Measurements from ENCODE around the gene KCNC3. TPM values are rescaled to one million over a fixed set of nuclear protein-coding genes. Genes with fewer than 3 reads are reported as not detected.

Gene KCNC3
- polyA plus RNA-seq, 1 experiment = not detected

DNA sequence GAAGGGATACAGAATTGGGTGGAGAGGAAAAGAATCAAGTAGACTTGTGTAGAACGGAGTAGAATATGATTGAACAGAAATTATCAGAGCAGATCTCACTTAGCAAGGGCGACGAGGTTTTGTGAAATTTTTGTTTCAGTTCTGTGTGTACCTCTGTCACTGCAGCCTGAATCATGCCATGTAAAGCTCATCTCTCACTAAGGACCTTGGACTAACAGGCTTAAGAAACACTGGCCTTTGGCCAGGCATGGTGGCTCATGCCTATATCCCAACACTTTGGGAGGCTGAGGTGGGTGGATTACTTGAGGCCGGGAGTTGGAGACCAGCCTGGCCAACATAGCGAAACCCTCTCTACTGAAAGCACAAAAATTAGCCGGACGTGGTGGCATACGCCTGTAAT is 63.1 kb downstream of the KCNC3 start:
- ChIA-PET POLR2A (no interaction called here), CTCF (no interaction called here)
- no peak for TF ChIP-seq CTCF (IDR thresholded peaks at IDR 0.05; ENCODE audit: low read depth, low read length)
- Histone ChIP-seq H3K4me3 (ENCODE audit: low read depth, low read length) (no peak overlapping the region), H3K27me3 (ENCODE audit: control insufficient read depth, insufficient read depth, low read length) (no peaks in the 10 kb centered on the region), H3K27ac (ENCODE audit: low read depth, low read length) (no peak overlapping the region), H3K9me3 (ENCODE audit: control insufficient read depth, insufficient read depth, low read length) (peaks cover 15% of the 10 kb centered on the region)
- DNase-seq (ENCODE audit: low read depth, low spot score) = no peak

DNA sequence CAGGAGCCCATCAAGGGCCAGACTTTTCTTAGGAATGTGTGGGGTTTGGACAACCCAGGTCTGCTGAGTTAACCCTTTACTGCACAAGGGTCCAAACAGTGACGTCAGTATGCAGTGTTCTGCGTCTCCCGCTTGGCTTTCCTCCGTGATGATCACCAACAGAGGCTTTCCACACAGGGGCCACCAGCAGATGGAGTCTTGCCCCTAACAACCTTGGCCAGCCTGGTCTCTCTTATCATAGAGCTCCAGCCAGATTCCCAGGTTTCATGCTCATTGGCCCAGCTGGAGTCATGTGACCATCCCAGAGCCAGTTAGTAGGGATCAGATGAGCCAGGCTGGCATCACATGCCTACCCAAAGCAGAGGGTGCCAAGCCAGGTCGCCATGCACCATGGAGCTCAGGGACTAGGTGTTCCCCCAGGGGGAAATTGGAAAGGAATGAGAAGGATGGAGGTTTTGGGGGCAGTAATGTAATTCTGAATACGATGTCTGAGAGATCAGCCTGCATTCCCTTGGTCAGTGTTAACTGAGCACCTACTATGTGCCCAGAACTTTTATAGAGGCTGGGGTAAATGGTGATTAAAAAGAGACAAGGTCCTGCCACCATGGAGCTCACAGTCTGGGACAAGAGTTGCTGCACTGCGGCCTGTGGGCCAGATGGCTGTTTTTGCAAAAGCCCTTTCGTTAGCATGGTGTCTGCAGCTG is 64.5 kb downstream of the KCNC3 start:
- no peak for TF ChIP-seq CTCF (IDR thresholded peaks at IDR 0.05; ENCODE audit: low read depth, low read length)
- CTCF ChIA-PET = interaction anchor here (0.6 kb wide), 1 partner anchor 519 kb away, joined by 3 read pairs; no protein-coding TSS in a partner anchor

DNA sequence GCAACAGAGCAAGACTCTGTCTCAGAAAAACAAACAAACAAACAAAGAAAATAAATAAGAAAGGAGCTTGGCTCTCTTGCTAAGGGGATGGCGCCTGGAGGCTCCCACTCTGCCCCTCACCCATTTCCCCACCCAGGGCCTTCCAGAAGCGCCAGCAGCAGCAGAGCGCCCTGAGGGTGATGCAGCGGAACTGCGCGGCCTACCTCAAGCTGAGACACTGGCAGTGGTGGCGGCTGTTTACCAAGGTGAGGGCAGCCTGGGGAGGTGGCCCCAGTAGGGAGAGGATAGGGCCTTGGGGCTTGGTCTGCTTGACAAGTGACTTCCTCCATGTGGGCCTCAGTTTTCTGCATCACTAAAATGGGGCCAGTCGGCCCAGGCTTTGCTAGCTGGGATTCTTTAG is 66.0 kb downstream of the KCNC3 start:
- no peak overlapping the region for H3K27ac ChIP-seq (ENCODE audit: low read depth, low read length)
- H3K27me3 ChIP-seq (ENCODE audit: control insufficient read depth, insufficient read depth, low read length) = no peaks in the 10 kb centered on the region
- no peak for DNase-seq (ENCODE audit: low read depth, low spot score)
- TF ChIP-seq CTCF (IDR thresholded peaks at IDR 0.05; ENCODE audit: low read depth, low read length) = no peak
- CTCF ChIA-PET = no interaction called here
- peaks cover 23% of the 10 kb centered on the region for H3K9me3 ChIP-seq (ENCODE audit: control insufficient read depth, insufficient read depth, low read length)
- no peak overlapping the region for H3K4me3 ChIP-seq (ENCODE audit: low read depth, low read length)
- POLR2A ChIA-PET = no interaction called here

More for the DNA sequence above, 64.5 kb downstream of the KCNC3 start:
- POLR2A ChIA-PET = no interaction called here
- Histone ChIP-seq H3K9me3 (ENCODE audit: control insufficient read depth, insufficient read depth, low read length) (peaks cover 17% of the 10 kb centered on the region), H3K4me3 (ENCODE audit: low read depth, low read length) (no peak overlapping the region), H3K27me3 (ENCODE audit: control insufficient read depth, insufficient read depth, low read length) (no peaks in the 10 kb centered on the region), H3K27ac (ENCODE audit: low read depth, low read length) (no peak overlapping the region)
- no peak for DNase-seq (ENCODE audit: low read depth, low spot score)

Other genes with a start within 250 kb of the KCNC3 start
- not detected in 2 replicates for gene IZUMO2, start 166.1 kb downstream of the KCNC3 start, polyA plus RNA-seq (2011; rRNA removed)
- not detected in 2 replicates for gene MYH14, start 125.8 kb downstream of the KCNC3 start, polyA plus RNA-seq (2011; rRNA removed)
- 0.10 and 0.16 TPM in 2 replicates for gene NAPSA, start 36.3 kb upstream of the KCNC3 start, polyA plus RNA-seq (2011; rRNA removed)
- gene NR1H2, start 47.1 kb upstream of the KCNC3 start, polyA plus RNA-seq (2011; rRNA removed) = 23.7 and 32.5 TPM in 2 replicates
- gene POLD1, start 55.0 kb upstream of the KCNC3 start, polyA plus RNA-seq (2011; rRNA removed) = 5.1 and 6.2 TPM in 2 replicates
- not detected in 2 replicates for gene SPIB, start 89.6 kb upstream of the KCNC3 start, polyA plus RNA-seq (2011; rRNA removed)
- not detected in 2 replicates for gene MYBPC2, start 103.5 kb upstream of the KCNC3 start, polyA plus RNA-seq (2011; rRNA removed)
- gene EMC10, start 147.1 kb upstream of the KCNC3 start, polyA plus RNA-seq (2011; rRNA removed) = 45.4 and 57.2 TPM in 2 replicates
- gene GARIN5A, start 147.5 kb upstream of the KCNC3 start, polyA plus RNA-seq (2011; rRNA removed) = 0.32 and 0.48 TPM in 2 replicates
- 19.6 and 30.7 TPM in 2 replicates for gene JOSD2, start 181.8 kb upstream of the KCNC3 start, polyA plus RNA-seq (2011; rRNA removed)
- not detected in 2 replicates for gene ASPDH, start 184.5 kb upstream of the KCNC3 start, polyA plus RNA-seq (2011; rRNA removed)
- not detected in 2 replicates for gene LRRC4B, start 239.1 kb upstream of the KCNC3 start, polyA plus RNA-seq (2011; rRNA removed)